GM12878 (cell line): ENCODE measurements around the gene TUBA8. TPM values are rescaled to one million over a fixed set of nuclear protein-coding genes. Genes with fewer than 3 reads are reported as not detected.
"Not testable (repeated sequence)": the region's sequence is repeated elsewhere in the genome, so short reads cannot be mapped to it uniquely, and the experiment has no call there.

Experiments used
- ATAC-seq: fragments of 200-7000 bp; cut with Tn5 transposase; 3 replicates; pipeline ENCODE4 v1.9.1; 2020; ENCODE audit warnings: mild to moderate bottlenecking, moderate library complexity
- BruUV-seq: library from RNA; stranded (reverse); fragments of 400-500 nt; replicated peaks from 2 replicates; lab custom pipeline; 2021; lab: Mats Ljungman, UMichigan
- CTCF ChIA-PET: fragments of 300-600 bp; sonication (Branson Sonifier 250); formaldehyde crosslinking; extraction: SDS; loops from one replicate; lab custom pipeline; 2021; ENCODE audit warnings: inconsistent platforms; lab: Yijun Ruan, JAX
- POLR2A ChIA-PET: fragments of 350-600 bp; formaldehyde crosslinking; extraction: SDS; loops from one replicate; lab custom pipeline; 2021; ENCODE audit warnings: inconsistent platforms; lab: Charles Lee
- RAD21 ChIA-PET: fragments of 300-600 bp; sonication (Branson Sonifier 250); formaldehyde crosslinking; loops from one replicate; lab custom pipeline; 2023; ENCODE audit warnings: antibody characterized with exemption; ENCODE audit not compliant: unreplicated experiment; lab: Charles Lee
- SMC1A ChIA-PET: fragments of 300-600 bp; sonication (Branson Sonifier 250); formaldehyde crosslinking; loops from one replicate; lab custom pipeline; 2023; ENCODE audit not compliant: unreplicated experiment, uncharacterized antibody; lab: Charles Lee
- DNase-seq: peaks from one replicate; pipeline ENCODE4 v3.0.0-alpha.2; 2011; ENCODE audit warnings: low read depth, low spot score
- FAIRE-seq: peaks from 3 replicates; lab custom pipeline; 2011; peaks lifted over from hg19 to GRCh38; lab: Jason Lieb, UNC
- H2AFZ ChIP-seq: 2 replicates; pipeline ENCODE4 v1.6.0; 2011; ENCODE audit warnings: low read depth, low read length, control low read depth; ENCODE audit not compliant: control insufficient read depth
- H3K27ac ChIP-seq: 2 replicates; pipeline ENCODE4 v1.5.1; 2011; ENCODE audit warnings: control low read depth; ENCODE audit not compliant: control insufficient read depth, insufficient read depth
- H3K27me3 ChIP-seq, 2 experiments: replicated peaks in 1 of 2; 2 replicates each; pipeline versions ENCODE4 v1.6.0 to v1.6.1; 2011; ENCODE audit warnings: low read length in 1 of 2; ENCODE audit not compliant: control insufficient read depth in 2 of 2, insufficient read depth in 2 of 2
- H3K36me3 ChIP-seq, 2 experiments: 2 replicates each; pipeline ENCODE4 v1.5.1; 2011; ENCODE audit warnings: low read length in 1 of 2; ENCODE audit not compliant: control insufficient read depth in 2 of 2, insufficient read depth in 2 of 2
- H3K4me1 ChIP-seq: 2 replicates; pipeline ENCODE4 v1.6.1; 2011; ENCODE audit warnings: mild to moderate bottlenecking, low read length, moderate library complexity, mixed read lengths; ENCODE audit not compliant: control insufficient read depth, insufficient read depth
- H3K4me2 ChIP-seq: 2 replicates; pipeline ENCODE4 v1.6.0; 2011; ENCODE audit warnings: control low read depth; ENCODE audit not compliant: control insufficient read depth, insufficient read depth
- H3K4me3 ChIP-seq: fragments of 200-600 bp; sonication (generic); 2 replicates; pipeline ENCODE4 v1.5.1; 2016
- H3K79me2 ChIP-seq: 2 replicates; pipeline ENCODE4 v1.6.0; 2011; ENCODE audit warnings: low read length; ENCODE audit not compliant: control insufficient read depth, insufficient read depth
- H3K9ac ChIP-seq: 2 replicates; pipeline ENCODE4 v1.8.0; 2011; ENCODE audit warnings: low read length, control low read depth, mixed read lengths; ENCODE audit not compliant: control insufficient read depth, insufficient read depth
- H3K9me3 ChIP-seq: replicated peaks from 3 replicates; pipeline ENCODE4 v1.5.1; 2011; ENCODE audit warnings: mild to moderate bottlenecking, low read length; ENCODE audit not compliant: control insufficient read depth, insufficient read depth
- H4K20me1 ChIP-seq: 2 replicates; pipeline ENCODE4 v1.6.0; 2011; ENCODE audit not compliant: control insufficient read depth, insufficient read depth
- ATF2 ChIP-seq: IDR thresholded peaks from 2 replicates; pipeline ENCODE4 v1.6.1; 2012; ENCODE audit warnings: low read length, inconsistent platforms
- BCL11A ChIP-seq: IDR thresholded peaks from 2 replicates; pipeline ENCODE4 v1.6.1; 2011; ENCODE audit warnings: low read depth, low read length
- CBFB ChIP-seq: IDR thresholded peaks from 2 replicates; pipeline ENCODE4 v1.6.1; 2016; ENCODE audit warnings: antibody characterized with exemption, low read depth
- CBX5 ChIP-seq: sonication (generic); IDR thresholded peaks from 2 replicates; pipeline ENCODE4 v1.6.1; 2016; ENCODE audit warnings: low read depth, moderate library complexity, mild to moderate bottlenecking, inconsistent platforms
- CREB1 ChIP-seq: IDR thresholded peaks from 2 replicates; pipeline ENCODE4 v1.6.1; 2012; ENCODE audit warnings: low read depth, mild to moderate bottlenecking, inconsistent platforms
- EED ChIP-seq: sonication (generic); IDR thresholded peaks from 2 replicates; pipeline ENCODE4 v1.6.1; 2016; ENCODE audit warnings: antibody characterized with exemption, low read depth
- EP300 ChIP-seq, 2 experiments: fragments of 150-350 bp in 1 of 2; IDR thresholded peaks; 2 replicates each; pipeline ENCODE4 v1.6.1; 2011 to 2012; ENCODE audit warnings: low read depth in 2 of 2, low read length in 2 of 2, borderline replicate concordance in 1 of 2, improper control_type of control experiment in 1 of 2, inconsistent platforms in 1 of 2; ENCODE audit not compliant: control insufficient read depth in 1 of 2
- JUNB ChIP-seq: IDR thresholded peaks from 2 replicates; pipeline ENCODE4 v1.6.1; 2016; ENCODE audit warnings: antibody characterized with exemption, mild to moderate bottlenecking
- JUND ChIP-seq: IDR thresholded peaks from 2 replicates; pipeline ENCODE4 v1.6.1; 2012; ENCODE audit warnings: low read depth, mild to moderate bottlenecking, low read length, improper control_type of control experiment, moderate library complexity
- MTA3 ChIP-seq: IDR thresholded peaks from 2 replicates; pipeline ENCODE4 v1.6.1; 2012; ENCODE audit warnings: low read length, inconsistent platforms, borderline replicate concordance
- NFIC ChIP-seq: IDR thresholded peaks from 2 replicates; pipeline ENCODE4 v1.6.1; 2012; ENCODE audit warnings: low read depth, mild to moderate bottlenecking, inconsistent platforms, low read length, moderate library complexity
- PAX5 ChIP-seq: IDR thresholded peaks from 2 replicates; pipeline ENCODE4 v1.6.1; 2011; ENCODE audit warnings: low read depth, low read length, borderline replicate concordance
- POLR2AphosphoS5 ChIP-seq: IDR thresholded peaks from 2 replicates; pipeline ENCODE4 v1.6.1; 2011; ENCODE audit warnings: mild to moderate bottlenecking, low read length, inconsistent platforms
- POU2F2 ChIP-seq: IDR thresholded peaks from 3 replicates; pipeline ENCODE4 v1.6.1; 2011; ENCODE audit warnings: low read depth, mild to moderate bottlenecking, low read length, borderline replicate concordance
- RUNX3 ChIP-seq: IDR thresholded peaks from 2 replicates; pipeline ENCODE4 v1.6.1; 2012; ENCODE audit warnings: low read length, inconsistent platforms
- SKIL ChIP-seq: fragments of 450-650 bp; IDR thresholded peaks from 2 replicates; pipeline ENCODE4 v1.6.1; 2017; ENCODE audit warnings: mild to moderate bottlenecking, low read depth, inconsistent platforms; ENCODE audit not compliant: poor library complexity, severe bottlenecking
- SP1 ChIP-seq: IDR thresholded peaks from one replicate; pipeline ENCODE4 v1.6.1; 2011; ENCODE audit warnings: low read depth, low read length
- TCF7 ChIP-seq: IDR thresholded peaks from 2 replicates; pipeline ENCODE4 v1.6.1; 2014; ENCODE audit warnings: antibody characterized with exemption, borderline replicate concordance
- YY1 ChIP-seq: IDR thresholded peaks from 2 replicates; pipeline ENCODE4 v1.6.1; 2011; ENCODE audit warnings: low read depth, mild to moderate bottlenecking, low read length
- WGBS: methylation state at CpG from one replicate; pipeline ENCODE4 v1.1.6; 2016; ENCODE audit warnings: low lambda C conversion rate; ENCODE audit not compliant: insufficient replicate concordance, insufficient coverage; ENCODE audit errors: missing lambda C conversion rate; 5-methylcytosine and 5-hydroxymethylcytosine counted together
- in situ Hi-C: fragments of 300-500 bp; cut with MboI; formaldehyde crosslinking; loops from 9 replicates; pipeline ENCODE4 v1.14.3; 2018; ENCODE audit warnings: mixed read lengths
- intact Hi-C: fragments of 100-400 bp; cut with micrococcal nuclease; formaldehyde crosslinking; loops from one replicate; pipeline ENCODE4 v1.14.2; 2022; ENCODE audit not compliant: unreplicated experiment
- polyA plus RNA-seq, 11 experiments: library from polyadenylated mRNA; depleted of rRNA in 4 of 11; unstranded in 6 of 11; stranded (reverse) in 5 of 11; fragments of >200 nt; fragmentation: Nextera tagmentation in 4 of 11; fragmentation: Illumina TruSeq in 1 of 11; extraction: Ambion mirVana in 4 of 11; extraction: Trizol in 1 of 11; gene quantifications; 1 replicate in 1 of 11; 2 replicates in 10 of 11; pipeline versions ENCODE4 v1.2.1 to v1.2.3, GENCODE V29; 2011 to 2016; ENCODE audit warnings: inconsistent platforms in 2 of 11, missing spikeins in 2 of 11, low read depth in 1 of 11
- total RNA-seq, 4 experiments: library from RNA; depleted of rRNA in 3 of 4; stranded (reverse); fragments of >200 nt in 3 of 4; fragmentation: Illumina TruSeq in 1 of 4; extraction: Trizol in 1 of 4; gene quantifications; 2 replicates each; pipeline versions ENCODE4 v1.2.1 to v1.2.3, GENCODE V29; 2013 to 2021

TUBA8 gene
- total and polyA plus RNA-seq, 10 of the 15 experiments (the other 5 are each of a cell fraction or from before 2014, with no cell fraction given), result 2.2 to 30.3 (median 21.0) TPM

GRCh38 chr22:18106550-18107341 is 3.9 kb upstream of the TUBA8 start:
- peaks cover 28% of the 10 kb centered on the region for H3K9me3 ChIP-seq
- H3K4me3 ChIP-seq, in situ Hi-C loops, H2AFZ ChIP-seq, H3K36me3 ChIP-seq, BruUV-seq, H3K27me3 ChIP-seq, H4K20me1 ChIP-seq: not testable (repeated sequence)
- H3K9ac ChIP-seq, result peak overlapping the region; percentile 69
- ChIA-PET POLR2A (interaction anchor here (0.7 to 1.6 kb wide), 3 partner anchors 15 to 43 kb away, joined by 3 to 8 read pairs (median 5); partner anchors contain the start of gene USP18), RAD21 (interaction anchor here (0.8 to 5.0 kb wide), 9 partner anchors 11 to 306 kb away, joined by 3 to 21 read pairs (median 5); partner anchors contain the start of genes PEX26 and USP18), CTCF (interaction anchor here (0.7 to 3.6 kb wide), 4 partner anchors 12 to 485 kb away, joined by 3 to 17 read pairs (median 4); partner anchors contain the start of gene PEX26), SMC1A (interaction anchor here (0.6 to 4.7 kb wide), 10 partner anchors 9 to 107 kb away, joined by 3 to 31 read pairs (median 6); partner anchors contain the start of genes PEX26 and USP18)
- H3K4me1 ChIP-seq, result peaks cover 43% of the 10 kb centered on the region
- FAIRE-seq, result peak; percentile 7
- WGBS, result 2% methylated on average over 4 of the region's 4 CpGs
- intact Hi-C loops, result loop anchor here (1.0 to 10.0 kb wide), 5 partner anchors 17 to 306 kb away; partner anchors contain the start of gene PEX26
- peaks cover 19% of the 10 kb centered on the region for H3K79me2 ChIP-seq
- DNase-seq, result peak; percentile 97
- peak overlapping the region; percentile 19; the same call in 1 of the 2 replicates for H3K4me2 ChIP-seq
- peak; percentile 7 for ATAC-seq
- peak overlapping the region; percentile 96 for H3K27ac ChIP-seq
- peak; percentile 75 for TF ChIP-seq CBX5
- peak; percentile 94 for TF ChIP-seq ATF2
- 0 out of 2 replicates have a peak, but pooled peaks have one; percentile 20 for TF ChIP-seq TCF7
- 0 out of 3 replicates have a peak, but pooled peaks have one; percentile 25 for TF ChIP-seq POU2F2
- TF ChIP-seq EED, result peak; percentile 72
- 0 out of 2 replicates have a peak, but pooled peaks have one; percentile 19 for TF ChIP-seq CREB1
- peak; percentile 30; the same call in 1 of the 2 replicates for TF ChIP-seq MTA3
- TF ChIP-seq SP1, result peak; percentile 30
- 0 out of 4 replicates have a peak, but pooled peaks of 1 of the 2 experiments have one; percentile 29 for TF ChIP-seq EP300 (IDR thresholded peaks at IDR 0.05; ENCODE audit: borderline replicate concordance in 1 of 2, control insufficient read depth in 1 of 2, low read depth in 2 of 2, low read length in 2 of 2)
- peak; percentile 79 for TF ChIP-seq RUNX3
- TF ChIP-seq NFIC, result peak; percentile 61
- 0 out of 2 replicates have a peak, but pooled peaks have one; percentile 23 for TF ChIP-seq POLR2AphosphoS5
- 0 out of 2 replicates have a peak, but pooled peaks have one; percentile 47 for TF ChIP-seq CBFB
- TF ChIP-seq JUND, result 0 out of 2 replicates have a peak, but pooled peaks have one; percentile 43
- TF ChIP-seq YY1, result 0 out of 2 replicates have a peak, but pooled peaks have one; percentile 8
- TF ChIP-seq PAX5, result peak; percentile 8; the same call in 1 of the 2 replicates
- peak; percentile 88 for TF ChIP-seq SKIL
- TF ChIP-seq JUNB, result peak; percentile 85
- TF ChIP-seq BCL11A, result peak; percentile 45; the same call in 1 of the 2 replicates
